Kidney (tissue), 14 donors: ENCODE measurements around the gene SLC22A23. TPM values are rescaled to one million over a fixed set of nuclear protein-coding genes. Genes with fewer than 3 reads are reported as not detected.
A peak's percentile ranks its signal among the peaks of the same experiment; 100 is the strongest.

ENCODE experiments used
- DNase-seq, 5 donors: peaks; one replicate each; pipeline ENCODE4 v3.0.0-alpha.2; 2013 to 2020
- FAIRE-seq: peaks from 2 replicates; lab custom pipeline; 2012; peaks lifted over from hg19 to GRCh38; lab: Jason Lieb, UNC
- H3K27ac ChIP-seq, 2 donors: one replicate each; pipeline ENCODE4 v1.7.0; 2013; ENCODE audit warnings: low read depth in 2 of 2, low read length in 2 of 2, inconsistent platforms in 1 of 2
- H3K27me3 ChIP-seq: one replicate; pipeline ENCODE4 v1.7.1; 2013; ENCODE audit warnings: low read length, inconsistent platforms; ENCODE audit not compliant: control insufficient read depth, insufficient read depth
- H3K36me3 ChIP-seq, 3 donors: one replicate each; pipeline versions ENCODE4 v1.7.0 to v1.7.1; 2013; ENCODE audit warnings: low read length in 3 of 3, control low read depth in 1 of 3, inconsistent platforms in 1 of 3; ENCODE audit not compliant: insufficient read depth in 3 of 3, control insufficient read depth in 2 of 3
- H3K4me1 ChIP-seq, 3 donors: one replicate each; pipeline versions ENCODE4 v1.7.0 to v1.7.1; 2013; ENCODE audit warnings: low read length in 3 of 3, inconsistent platforms in 1 of 3, low read depth in 1 of 3; ENCODE audit not compliant: control insufficient read depth in 2 of 3, insufficient read depth in 2 of 3
- H3K4me3 ChIP-seq, 3 donors: one replicate each; pipeline versions ENCODE4 v1.7.0 to v1.8.1; 2013; ENCODE audit warnings: low read length in 3 of 3, control low read depth in 1 of 3, inconsistent platforms in 1 of 3
- H3K9ac ChIP-seq, 3 donors: one replicate each; pipeline versions ENCODE4 v1.7.0 to v1.7.1; 2013; ENCODE audit warnings: low read length in 3 of 3, control low read depth in 1 of 3, inconsistent platforms in 1 of 3
- H3K9me3 ChIP-seq, 3 donors: one replicate each; pipeline versions ENCODE4 v1.7.0 to v1.7.1; 2013; ENCODE audit warnings: low read length in 3 of 3, control low read depth in 1 of 3, inconsistent platforms in 1 of 3; ENCODE audit not compliant: control insufficient read depth in 2 of 3, insufficient read depth in 1 of 3
- intact Hi-C: fragments of 100-400 bp; cut with DNase I; formaldehyde crosslinking; loops from one replicate; pipeline ENCODE4 v1.11.1; 2022
- polyA plus RNA-seq: library from polyadenylated mRNA; stranded (reverse); fragments of 350-450 nt; fragmentation: Illumina TruSeq; extraction: RNeasy Lipid Tissue Mini Kit (QIAGEN cat#74804); gene quantifications from one replicate; pipeline ENCODE4 v1.2.3, GENCODE V29; 2014; ENCODE audit warnings: low read depth, low replicate concordance; ENCODE audit not compliant: insufficient read depth
- total RNA-seq: library from RNA; stranded (reverse); fragmentation: NEBNext Ultra II Directional; extraction: Animal tissue kit (Norgen Biotek cat#: 25700); gene quantifications from one replicate; pipeline ENCODE4 v1.2.1, GENCODE V29; 2021
- TF ChIP-seq, protein P1 (sequence below): IDR thresholded peaks from 3 replicates; pipeline ENCODE4 v1.5.1; 2012; ENCODE audit warnings: mild to moderate bottlenecking, moderate library complexity, borderline replicate concordance; ENCODE audit not compliant: insufficient read depth; ENCODE audit errors: extremely low read depth
- donor health status: control.
- donor health status: control.
- donor health status: control.
- donor health status: control.
- donor health status: control.
- donor health status: DM: yes; HTN: yes; CAD: no.
- donor health status: Normal renal cell carcinoma (clear cell type).

The SLC22A23 gene
- total and polyA plus RNA-seq, 2 donors from 2014 or later: 5.3 to 5.7 TPM

DNA sequence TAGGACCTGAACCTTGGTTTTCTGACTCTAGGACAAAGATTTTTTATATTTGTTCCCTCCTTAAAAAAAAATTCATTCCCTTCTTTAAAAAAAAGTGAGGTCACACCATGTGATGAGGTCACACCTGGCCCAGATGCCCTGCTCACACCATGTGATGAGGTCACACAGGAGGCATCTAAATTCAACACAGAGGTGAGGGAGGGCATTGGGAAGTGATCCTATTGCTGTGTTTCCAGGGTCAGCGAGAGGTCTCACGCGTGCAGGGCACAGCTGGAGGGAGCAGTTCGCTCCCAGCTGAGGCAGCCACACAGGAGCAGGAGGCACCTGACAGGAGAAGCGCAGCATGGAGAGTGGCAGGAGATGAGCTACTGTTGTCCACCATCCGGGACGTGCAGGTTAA lies 92.5 kb downstream of the SLC22A23 start:
- H3K9ac ChIP-seq: no peak overlapping the region
- no peak for DNase-seq
- no peaks in the 10 kb centered on the region for H3K9me3 ChIP-seq
- FAIRE-seq: no peak
- H3K27me3 ChIP-seq: no peaks in the 10 kb centered on the region
- peaks cover 0 to 27% (median 9%) of the 10 kb centered on the region in 3 donors for H3K4me1 ChIP-seq
- no peaks in the 10 kb centered on the region for H3K36me3 ChIP-seq
- H3K4me3 ChIP-seq: no peak overlapping the region
- TF ChIP-seq, protein P1, sequence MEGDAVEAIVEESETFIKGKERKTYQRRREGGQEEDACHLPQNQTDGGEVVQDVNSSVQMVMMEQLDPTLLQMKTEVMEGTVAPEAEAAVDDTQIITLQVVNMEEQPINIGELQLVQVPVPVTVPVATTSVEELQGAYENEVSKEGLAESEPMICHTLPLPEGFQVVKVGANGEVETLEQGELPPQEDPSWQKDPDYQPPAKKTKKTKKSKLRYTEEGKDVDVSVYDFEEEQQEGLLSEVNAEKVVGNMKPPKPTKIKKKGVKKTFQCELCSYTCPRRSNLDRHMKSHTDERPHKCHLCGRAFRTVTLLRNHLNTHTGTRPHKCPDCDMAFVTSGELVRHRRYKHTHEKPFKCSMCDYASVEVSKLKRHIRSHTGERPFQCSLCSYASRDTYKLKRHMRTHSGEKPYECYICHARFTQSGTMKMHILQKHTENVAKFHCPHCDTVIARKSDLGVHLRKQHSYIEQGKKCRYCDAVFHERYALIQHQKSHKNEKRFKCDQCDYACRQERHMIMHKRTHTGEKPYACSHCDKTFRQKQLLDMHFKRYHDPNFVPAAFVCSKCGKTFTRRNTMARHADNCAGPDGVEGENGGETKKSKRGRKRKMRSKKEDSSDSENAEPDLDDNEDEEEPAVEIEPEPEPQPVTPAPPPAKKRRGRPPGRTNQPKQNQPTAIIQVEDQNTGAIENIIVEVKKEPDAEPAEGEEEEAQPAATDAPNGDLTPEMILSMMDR: no peak
- H3K27ac ChIP-seq: no peak overlapping the region
- intact Hi-C loops: no loop called here

DNA sequence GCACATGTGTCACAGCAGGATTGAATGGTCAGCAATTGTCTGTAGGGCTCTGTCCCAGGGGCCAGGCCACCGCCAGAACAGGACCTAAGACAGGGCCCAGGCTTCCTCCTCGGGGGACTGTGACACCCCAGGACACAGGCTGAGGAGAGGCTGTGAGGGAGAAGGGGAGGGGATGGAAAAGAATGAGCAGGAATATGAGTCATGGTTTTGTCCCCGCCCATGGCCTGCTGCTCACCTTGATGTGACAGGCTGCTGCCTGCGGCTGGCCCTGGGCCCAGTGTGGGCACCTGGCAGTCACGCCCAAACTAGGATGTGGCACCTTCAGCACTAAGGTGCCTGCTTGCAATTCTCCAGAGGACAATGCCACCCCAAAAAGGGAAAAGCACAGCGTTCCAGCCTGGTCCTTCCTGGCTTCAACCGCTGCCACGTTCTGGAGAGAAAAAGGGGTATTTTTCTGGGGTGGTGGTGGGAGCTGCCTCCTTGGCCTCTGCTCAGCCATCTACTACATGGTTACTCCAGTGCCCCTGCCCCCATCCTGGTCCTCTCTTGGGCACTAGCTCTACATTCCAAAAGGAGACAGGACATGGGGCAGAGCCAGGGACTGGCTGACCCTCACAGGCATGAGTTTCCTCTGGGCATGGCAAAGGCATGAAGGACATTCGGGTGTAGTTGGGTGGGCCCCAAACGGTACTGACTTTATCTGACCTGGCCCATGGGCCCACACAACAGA lies 93.4 kb downstream of the SLC22A23 start:
- TF ChIP-seq, protein P1: no peak
- Histone ChIP-seq H3K27me3 (no peaks in the 10 kb centered on the region), H3K4me1 (peaks cover 0 to 27% (median 9%) of the 10 kb centered on the region in 3 donors), H3K9ac (no peak overlapping the region), H3K4me3 (no peak overlapping the region), H3K27ac (peak overlapping the region; percentile 5 to 40), H3K9me3 (no peaks in the 10 kb centered on the region), H3K36me3 (no peaks in the 10 kb centered on the region)
- DNase-seq: peak in 1 of 5 donors; percentile 87
- intact Hi-C loops: no loop called here
- FAIRE-seq: no peak

DNA sequence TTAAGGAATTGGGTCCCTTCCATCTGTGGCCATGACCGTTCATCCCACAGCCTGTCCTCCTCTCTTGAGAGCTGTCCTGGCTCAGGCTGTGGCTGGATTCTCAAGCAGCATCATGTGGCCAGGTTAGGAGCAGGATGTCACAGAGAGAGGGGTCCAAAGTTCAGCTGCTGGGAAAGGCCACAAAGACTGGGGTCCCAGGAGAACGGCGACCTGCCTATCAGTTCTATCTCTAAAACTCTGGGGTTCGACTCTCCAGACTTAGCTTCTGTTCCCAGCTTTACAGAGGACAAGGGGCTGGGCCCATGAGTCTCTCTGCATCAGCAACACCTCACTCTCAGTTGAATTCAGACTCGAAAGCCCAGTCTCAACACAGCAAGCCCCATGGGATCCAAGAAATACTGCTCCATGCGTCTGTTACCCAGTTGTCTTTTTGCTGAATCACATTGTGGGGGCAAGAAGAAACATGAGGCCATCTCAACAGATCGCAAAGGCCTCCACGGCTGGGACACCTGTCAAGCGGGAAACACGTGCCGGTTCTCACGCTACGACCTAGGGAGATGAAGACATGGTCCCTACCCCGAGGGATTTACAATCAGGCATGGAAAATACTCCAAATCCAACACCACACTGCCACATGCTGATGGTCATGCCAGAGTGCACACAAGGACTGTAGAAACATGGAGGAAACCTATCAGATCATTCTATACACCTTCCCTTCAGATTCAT lies 95.4 kb downstream of the SLC22A23 start:
- Histone ChIP-seq H3K27ac (no peak overlapping the region), H3K4me3 (no peak overlapping the region), H3K4me1 (peaks cover 0 to 24% (median 13%) of the 10 kb centered on the region in 3 donors), H3K27me3 (no peaks in the 10 kb centered on the region), H3K9ac (no peak overlapping the region), H3K36me3 (no peaks in the 10 kb centered on the region), H3K9me3 (no peaks in the 10 kb centered on the region)
- DNase-seq (peak in 1 of 5 donors; percentile 67), FAIRE-seq (no peak)
- intact Hi-C loops: no loop called here
- TF ChIP-seq, protein P1: no peak
